WERI-Rb-1 (cell line): ENCODE results near the gene KRT16.

ENCODE experiments used
- DNase-seq: peaks from one replicate; pipeline ENCODE4 v3.0.0-alpha.2; 2020
- H3K27ac ChIP-seq: fragments of 250-450 bp; sonication (Bioruptor Pico); 2 replicates; pipeline ENCODE4 v1.5.1; 2020; ENCODE audit warnings: mild to moderate bottlenecking, moderate library complexity
- H3K27me3 ChIP-seq: fragments of 250-450 bp; sonication (Bioruptor Pico); 2 replicates; pipeline ENCODE4 v1.5.1; 2021; ENCODE audit warnings: mild to moderate bottlenecking, low read depth, moderate library complexity; ENCODE audit not compliant: insufficient read depth, severe bottlenecking
- H3K36me3 ChIP-seq: fragments of 250-450 bp; sonication (Bioruptor Pico); 2 replicates; pipeline ENCODE4 v1.5.1; 2020; ENCODE audit warnings: mild to moderate bottlenecking, moderate library complexity
- H3K4me3 ChIP-seq: 2 replicates; pipeline ENCODE4 v1.5.1; 2011; ENCODE audit warnings: low read depth, mild to moderate bottlenecking, control low read depth, low read length
- H3K9me3 ChIP-seq: fragments of 250-450 bp; sonication (Bioruptor Pico); 2 replicates; pipeline ENCODE4 v1.5.1; 2021; ENCODE audit warnings: mild to moderate bottlenecking, moderate library complexity; ENCODE audit not compliant: severe bottlenecking
- TF ChIP-seq, protein P1 (sequence below): IDR thresholded peaks from 2 replicates; pipeline ENCODE4 v1.5.1; 2011; ENCODE audit warnings: low read depth, mild to moderate bottlenecking, control low read depth, inconsistent platforms, low read length

Gene KRT16

DNA sequence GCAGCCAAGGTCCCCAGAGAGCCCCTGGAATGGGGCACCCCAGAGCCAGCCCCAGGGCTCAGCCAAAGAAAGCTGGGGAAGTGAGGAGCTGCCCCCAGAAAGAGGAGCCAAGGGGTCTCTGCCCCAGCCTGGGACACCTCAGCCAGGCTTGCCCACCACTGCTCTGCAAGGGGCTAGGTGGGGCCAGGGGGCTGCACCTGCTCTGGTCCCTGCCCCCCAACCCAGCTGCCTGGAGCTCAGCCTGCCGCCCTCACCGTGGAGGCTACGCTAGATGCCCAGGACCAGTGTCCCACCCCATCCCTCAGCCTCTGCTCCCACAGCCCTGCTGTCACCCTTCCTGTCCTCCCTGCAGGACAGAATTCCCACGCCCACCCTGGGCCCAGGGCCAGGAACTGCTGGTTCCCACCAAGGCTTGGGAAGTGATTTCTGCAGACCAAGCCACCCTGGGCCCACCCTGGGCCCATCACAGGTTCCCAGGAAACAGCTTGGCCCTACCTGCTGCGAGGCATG, 39.9 kb upstream of the KRT16 start:
- no peaks in the 10 kb centered on the region for H3K27me3 ChIP-seq
- TF ChIP-seq, protein P1, sequence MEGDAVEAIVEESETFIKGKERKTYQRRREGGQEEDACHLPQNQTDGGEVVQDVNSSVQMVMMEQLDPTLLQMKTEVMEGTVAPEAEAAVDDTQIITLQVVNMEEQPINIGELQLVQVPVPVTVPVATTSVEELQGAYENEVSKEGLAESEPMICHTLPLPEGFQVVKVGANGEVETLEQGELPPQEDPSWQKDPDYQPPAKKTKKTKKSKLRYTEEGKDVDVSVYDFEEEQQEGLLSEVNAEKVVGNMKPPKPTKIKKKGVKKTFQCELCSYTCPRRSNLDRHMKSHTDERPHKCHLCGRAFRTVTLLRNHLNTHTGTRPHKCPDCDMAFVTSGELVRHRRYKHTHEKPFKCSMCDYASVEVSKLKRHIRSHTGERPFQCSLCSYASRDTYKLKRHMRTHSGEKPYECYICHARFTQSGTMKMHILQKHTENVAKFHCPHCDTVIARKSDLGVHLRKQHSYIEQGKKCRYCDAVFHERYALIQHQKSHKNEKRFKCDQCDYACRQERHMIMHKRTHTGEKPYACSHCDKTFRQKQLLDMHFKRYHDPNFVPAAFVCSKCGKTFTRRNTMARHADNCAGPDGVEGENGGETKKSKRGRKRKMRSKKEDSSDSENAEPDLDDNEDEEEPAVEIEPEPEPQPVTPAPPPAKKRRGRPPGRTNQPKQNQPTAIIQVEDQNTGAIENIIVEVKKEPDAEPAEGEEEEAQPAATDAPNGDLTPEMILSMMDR = no peak
- H3K4me3 ChIP-seq = no peak overlapping the region
- no peak for DNase-seq
- H3K27ac ChIP-seq = no peak overlapping the region
- no peaks in the 10 kb centered on the region for H3K9me3 ChIP-seq
- H3K36me3 ChIP-seq = no peaks in the 10 kb centered on the region

DNA sequence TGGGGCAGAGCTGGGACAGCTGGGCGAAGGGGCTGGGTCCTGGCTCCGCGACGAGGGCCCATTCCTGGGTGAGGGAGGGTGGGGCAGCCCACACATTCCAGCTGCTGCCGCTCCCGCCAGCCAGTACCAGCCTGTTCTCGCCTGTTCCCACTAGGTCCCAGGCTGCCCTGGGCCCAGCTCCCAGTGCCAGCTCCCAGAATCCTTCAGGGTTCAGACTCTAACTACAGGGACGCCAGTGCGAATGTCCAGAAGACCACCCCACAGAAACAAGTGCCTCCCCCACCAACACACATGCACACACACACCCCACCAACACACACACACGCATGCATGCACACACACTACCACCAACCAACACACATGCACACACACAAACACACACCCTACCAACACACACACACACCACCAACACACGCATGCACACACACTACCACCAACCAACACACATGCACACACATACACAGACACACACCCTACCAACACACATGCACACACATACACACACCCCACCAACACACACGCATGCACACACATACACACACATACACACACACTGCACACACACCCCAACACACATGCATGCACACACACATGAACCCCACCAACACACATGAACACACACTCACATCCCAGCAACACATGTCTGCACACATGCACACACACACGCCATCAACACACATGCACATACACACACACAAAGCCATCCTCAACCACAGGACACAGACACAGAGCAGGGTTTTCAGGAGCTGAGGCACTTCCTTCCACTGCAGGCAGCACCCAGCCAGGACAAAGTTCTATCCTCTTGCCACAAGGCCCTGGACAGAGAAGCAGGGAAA, 39.3 kb upstream of the KRT16 start:
- H3K27ac ChIP-seq = no peak overlapping the region
- TF ChIP-seq, protein P1 = no peak
- H3K27me3 ChIP-seq = no peaks in the 10 kb centered on the region
- no peak for DNase-seq
- no peaks in the 10 kb centered on the region for H3K36me3 ChIP-seq
- no peak overlapping the region for H3K4me3 ChIP-seq
- no peaks in the 10 kb centered on the region for H3K9me3 ChIP-seq

DNA sequence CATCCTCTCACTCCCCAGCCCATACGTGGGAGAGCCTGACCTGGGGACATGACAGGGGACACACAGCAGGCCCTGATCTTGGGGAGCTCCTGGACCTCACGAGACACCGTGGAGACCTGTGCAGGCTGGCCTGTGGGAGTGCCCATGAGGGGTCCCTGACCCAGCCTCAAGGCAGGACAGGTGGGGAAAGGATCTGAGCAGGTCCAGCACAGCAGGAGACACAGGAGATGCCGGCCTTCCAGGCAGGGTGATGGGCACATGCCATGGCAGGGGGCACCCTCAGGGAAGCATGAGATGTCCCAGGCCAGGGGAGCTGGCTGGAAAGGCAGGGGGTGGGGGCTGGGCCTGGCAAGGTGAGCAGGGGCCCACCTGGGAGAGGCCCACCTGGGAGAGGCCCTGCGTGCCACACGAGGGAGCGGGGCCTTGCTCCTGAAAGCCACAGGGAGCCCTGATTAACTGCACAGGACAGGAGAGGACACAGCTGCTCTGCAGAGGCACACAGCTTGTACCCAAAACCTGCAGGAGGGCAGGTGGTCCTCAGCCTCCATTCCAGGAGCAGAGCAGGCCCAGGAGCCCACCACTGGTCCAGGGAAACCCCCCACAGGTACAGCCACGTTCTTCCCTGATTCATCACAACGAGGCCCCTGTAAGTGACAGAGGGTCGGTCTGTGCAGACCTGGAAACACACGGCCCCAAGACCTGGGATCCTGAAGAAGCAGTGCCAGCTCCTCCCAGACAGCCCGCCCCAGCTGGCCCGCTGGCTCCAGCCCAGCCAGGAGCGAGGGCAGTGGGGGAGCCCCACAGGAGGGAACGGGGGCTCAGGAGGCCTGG, 38.4 kb upstream of the KRT16 start:
- no peak overlapping the region for H3K27ac ChIP-seq
- no peaks in the 10 kb centered on the region for H3K36me3 ChIP-seq
- H3K9me3 ChIP-seq = no peaks in the 10 kb centered on the region
- H3K4me3 ChIP-seq = no peak overlapping the region
- no peak for DNase-seq
- TF ChIP-seq, protein P1 = no peak
- H3K27me3 ChIP-seq = no peaks in the 10 kb centered on the region

DNA sequence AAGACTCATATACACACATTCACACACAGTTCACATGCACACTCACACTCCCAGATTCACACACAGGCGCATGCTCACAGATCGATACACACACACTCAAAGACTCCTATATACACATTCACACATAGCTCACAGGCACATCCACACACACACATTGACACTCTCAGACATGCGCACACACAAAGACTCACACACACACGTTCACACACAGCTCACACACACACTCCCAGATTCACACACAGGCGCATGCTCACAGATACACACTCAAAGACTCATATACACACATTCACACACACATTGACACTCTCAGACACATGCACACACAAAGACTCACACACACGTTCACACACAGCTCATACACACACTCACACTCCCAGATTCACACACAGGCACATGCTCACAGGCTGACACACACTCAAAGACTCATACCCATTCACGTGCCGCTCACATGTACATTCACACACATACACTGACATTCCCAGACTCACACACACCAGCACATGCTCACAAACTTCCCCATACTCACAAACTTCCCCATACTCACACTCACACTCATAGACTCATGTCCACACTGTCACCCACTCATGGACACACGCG, 37.5 kb upstream of the KRT16 start:
- Histone ChIP-seq H3K9me3 (no peaks in the 10 kb centered on the region), H3K27ac (no peak overlapping the region), H3K4me3 (no peak overlapping the region), H3K27me3 (no peaks in the 10 kb centered on the region), H3K36me3 (no peaks in the 10 kb centered on the region)
- no peak for DNase-seq
- TF ChIP-seq, protein P1 = no peak

DNA sequence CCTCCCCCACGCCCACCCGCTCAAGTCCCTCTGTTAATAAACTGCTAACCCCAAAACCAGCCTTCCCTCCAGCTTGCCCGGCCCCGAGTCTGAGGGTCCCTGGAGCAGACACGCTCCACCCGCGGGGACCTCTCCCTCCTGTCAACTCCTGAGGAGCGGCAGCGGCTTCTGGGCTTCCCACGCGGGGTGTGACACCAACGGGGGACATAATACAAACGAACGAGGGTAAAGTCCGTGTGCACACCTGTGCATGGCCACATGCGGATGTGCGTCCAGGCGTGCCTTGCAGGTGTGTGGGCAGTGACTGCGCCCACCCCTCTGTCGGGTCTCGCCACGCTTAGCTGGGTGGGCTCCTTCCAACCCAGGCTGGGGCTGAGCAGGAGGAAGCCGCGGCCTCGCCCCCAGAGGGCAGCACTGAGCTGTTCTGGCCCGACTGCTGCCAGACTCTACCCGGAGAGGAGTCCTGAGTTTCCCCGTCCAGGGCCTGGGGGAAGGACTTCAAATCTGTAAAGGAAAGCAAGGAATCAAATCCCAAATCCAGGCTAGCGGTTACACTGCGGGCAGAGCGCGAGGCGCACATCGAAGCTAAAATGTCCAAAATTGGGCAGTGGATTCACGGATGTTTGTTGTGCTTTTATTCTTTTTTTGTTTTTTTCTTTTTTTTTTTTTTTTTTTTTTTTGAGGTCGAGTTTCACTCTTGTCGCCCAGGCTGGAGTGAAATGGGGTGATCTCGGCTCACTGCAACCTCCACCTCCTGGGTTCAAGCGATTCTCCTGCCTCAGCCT, 36.0 kb upstream of the KRT16 start:
- H3K4me3 ChIP-seq = peak overlapping the region; percentile 43
- TF ChIP-seq, protein P1 = peak; percentile 99
- no peak overlapping the region for H3K27ac ChIP-seq
- no peaks in the 10 kb centered on the region for H3K27me3 ChIP-seq
- no peaks in the 10 kb centered on the region for H3K9me3 ChIP-seq
- H3K36me3 ChIP-seq = no peaks in the 10 kb centered on the region
- peak; percentile 95 for DNase-seq
